GM15510 (cell line): ENCODE data around the gene SLC8A1.

ENCODE experiments used
- POLR2A ChIP-seq: IDR thresholded peaks from 3 replicates; pipeline ENCODE4 v1.6.1; 2011; ENCODE audit warnings: borderline replicate concordance; ENCODE audit not compliant: insufficient read length; ENCODE audit errors: extremely low read depth

The SLC8A1 gene

GRCh38 chr2:40451918-40452605 is at the start of gene SLC8A1:
SLC8A1 (minus strand) TSS chr2:40452090.
- no peak for TF ChIP-seq POLR2A

- TF ChIP-seq POLR2A: no peak
Measured at GRCh38 chr2:40499437-40499836, 47.5 kb upstream of the SLC8A1 start.

DNA sequence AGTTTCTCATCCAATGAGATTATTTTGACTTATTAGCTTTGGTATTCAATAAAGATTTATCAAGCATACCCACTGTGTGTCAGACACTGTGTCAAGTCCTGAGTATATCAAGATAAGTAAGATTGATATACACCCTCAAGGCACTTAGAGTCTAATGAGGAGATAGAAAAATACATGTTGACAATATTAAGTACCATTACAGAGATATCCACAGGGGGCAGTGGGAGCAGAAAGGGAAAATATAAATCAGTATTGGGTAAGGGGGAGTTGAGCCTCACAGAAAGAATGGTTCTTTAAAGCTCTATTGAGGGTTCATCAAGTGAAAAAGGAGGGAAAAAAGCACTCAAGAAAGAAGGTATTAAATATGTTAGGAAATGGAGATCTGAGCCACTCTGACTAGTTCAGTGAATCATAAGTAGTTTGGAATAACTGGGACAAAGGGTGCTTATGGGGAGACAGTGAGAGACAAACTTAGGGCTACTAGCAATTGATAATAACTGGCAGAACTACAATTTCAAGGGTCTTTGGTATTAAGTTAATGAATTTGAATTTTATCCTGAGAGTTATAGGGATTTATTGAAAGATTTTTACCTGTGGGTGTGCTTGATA is 45.5 kb upstream of the SLC8A1 start:
- TF ChIP-seq POLR2A: no peak

DNA sequence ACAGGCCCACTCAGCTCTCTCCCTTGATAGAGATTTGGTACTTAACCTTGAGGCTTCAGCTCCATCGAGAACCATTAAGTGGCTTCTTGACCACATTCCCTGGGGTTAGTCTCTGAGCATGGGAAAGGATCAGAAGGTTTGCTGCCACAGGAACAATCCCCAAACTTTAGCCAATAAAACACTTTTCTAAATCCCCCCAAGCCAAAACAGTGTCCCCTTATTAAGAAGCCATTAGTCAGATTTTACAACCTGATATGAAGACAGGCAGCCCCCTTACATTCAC is 37.7 kb upstream of the SLC8A1 start:
- TF ChIP-seq POLR2A: no peak

GRCh38 chr2:40488927-40489677 is 37.2 kb upstream of the SLC8A1 start:
- no peak for TF ChIP-seq POLR2A

GRCh38 chr2:40488101-40488601 is 36.3 kb upstream of the SLC8A1 start:
- TF ChIP-seq POLR2A: no peak

DNA sequence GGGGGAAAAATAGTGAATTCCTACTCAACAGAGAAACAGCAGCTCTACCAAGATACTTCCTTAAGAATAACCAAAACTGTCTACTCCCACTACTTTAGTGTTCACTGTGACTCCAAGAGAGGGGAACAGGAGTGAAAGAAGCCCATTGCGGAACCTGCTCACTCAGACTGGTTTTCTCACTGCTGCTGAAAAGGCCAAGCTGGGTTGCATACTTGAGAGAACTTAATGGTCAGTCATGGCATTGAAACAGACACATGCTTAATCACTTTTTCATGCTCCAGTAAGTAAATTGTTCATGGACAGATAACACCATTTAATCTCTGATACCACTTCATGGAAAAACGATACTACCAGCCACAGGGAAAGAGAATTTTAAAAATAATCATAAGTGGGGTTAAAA is 35.7 kb upstream of the SLC8A1 start:
- TF ChIP-seq POLR2A: no peak

GRCh38 chr2:40485854-40486253 is 34.0 kb upstream of the SLC8A1 start:
- no peak for TF ChIP-seq POLR2A

- TF ChIP-seq POLR2A: no peak
Measured at GRCh38 chr2:40485318-40485717, 33.4 kb upstream of the SLC8A1 start.

DNA sequence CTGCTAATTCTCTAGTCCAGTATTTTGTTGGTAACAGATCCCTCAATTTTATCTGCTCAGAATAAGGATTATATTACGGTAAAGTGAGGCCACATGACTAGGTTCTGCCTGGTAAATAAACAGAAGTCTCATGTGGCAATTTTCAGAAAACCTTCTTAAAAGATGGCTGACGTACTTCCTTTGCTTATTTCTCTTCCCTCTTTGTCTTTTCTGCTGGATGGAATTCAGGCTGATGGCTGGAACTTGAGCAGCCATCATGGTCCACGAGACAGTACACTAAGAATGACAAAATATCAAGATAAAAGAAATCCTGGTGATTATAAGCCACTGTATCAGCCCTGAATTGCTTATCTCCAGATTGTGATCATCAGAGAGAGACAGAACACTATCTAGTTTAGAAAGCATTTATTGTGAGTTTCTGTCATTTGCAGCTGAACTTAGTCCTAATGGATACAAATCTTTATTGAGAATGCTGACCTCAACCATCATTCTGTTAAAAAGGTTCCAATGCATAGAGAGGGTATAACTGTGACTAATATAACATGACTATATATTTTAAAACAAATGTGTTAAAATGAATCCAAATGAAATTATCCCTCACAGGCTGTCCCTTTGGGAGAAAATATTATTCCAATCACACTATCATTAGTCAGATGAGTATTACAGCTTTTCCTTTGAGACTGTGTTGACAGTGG is 31.8 kb upstream of the SLC8A1 start:
- no peak for TF ChIP-seq POLR2A

DNA sequence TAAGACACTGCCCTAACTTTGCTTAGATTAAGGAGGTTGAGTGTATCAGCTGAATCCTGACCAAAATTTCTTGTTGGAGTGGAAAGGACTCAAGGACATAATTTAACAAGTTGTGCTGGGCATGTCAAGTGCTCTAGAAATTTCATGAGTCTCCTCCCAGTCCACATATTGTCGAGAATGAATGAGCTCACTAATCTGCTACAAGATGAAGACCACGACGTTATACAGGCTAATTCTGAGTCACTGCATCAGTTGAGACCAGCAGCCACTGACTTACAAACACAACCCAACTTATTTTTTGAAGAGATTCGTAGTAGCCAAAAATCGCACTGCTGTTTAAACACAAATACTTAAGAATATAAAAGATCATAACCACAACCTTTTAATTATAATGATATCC is 28.7 kb upstream of the SLC8A1 start:
- no peak for TF ChIP-seq POLR2A

DNA sequence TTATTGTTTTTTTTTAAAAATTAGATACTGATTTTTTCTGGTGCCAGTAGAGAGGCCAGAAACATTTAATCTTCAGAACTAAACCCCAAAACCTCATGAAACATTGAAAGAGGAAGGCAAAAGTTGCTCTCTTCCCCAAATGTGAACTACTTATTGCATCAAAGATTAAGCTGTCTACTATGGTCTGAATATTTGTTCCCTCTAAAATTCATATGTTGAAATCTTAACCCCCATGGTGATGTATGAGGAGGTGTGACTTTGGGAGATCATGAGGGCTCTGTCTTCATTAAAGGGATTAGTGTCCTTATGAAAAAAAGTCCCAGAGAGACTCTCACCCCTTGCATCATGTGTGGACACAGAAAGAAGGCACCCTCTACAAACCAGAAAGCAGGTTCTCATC is 28.2 kb upstream of the SLC8A1 start:
- TF ChIP-seq POLR2A: no peak

DNA sequence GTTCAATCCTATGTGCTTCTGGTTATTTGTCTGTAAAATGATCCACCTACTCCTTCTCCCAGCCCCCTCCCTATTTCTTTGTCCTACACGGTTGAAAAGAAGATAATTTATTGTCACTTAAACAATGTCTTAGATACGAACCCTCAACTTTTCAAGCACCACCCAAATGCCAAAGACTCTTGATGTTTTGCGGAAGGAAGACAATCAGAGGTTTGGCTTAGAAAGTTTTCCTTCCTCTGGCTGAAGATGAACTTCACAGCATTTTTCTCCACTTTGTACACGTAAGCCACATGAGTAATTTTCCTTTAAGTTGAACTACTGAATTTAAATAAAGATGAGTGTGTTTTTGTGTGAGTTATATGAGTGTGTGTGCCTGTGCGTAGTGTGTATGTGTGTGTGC is 25.5 kb upstream of the SLC8A1 start:
- no peak for TF ChIP-seq POLR2A

- no peak for TF ChIP-seq POLR2A
Measured at GRCh38 chr2:40476436-40476835, 24.5 kb upstream of the SLC8A1 start.

DNA sequence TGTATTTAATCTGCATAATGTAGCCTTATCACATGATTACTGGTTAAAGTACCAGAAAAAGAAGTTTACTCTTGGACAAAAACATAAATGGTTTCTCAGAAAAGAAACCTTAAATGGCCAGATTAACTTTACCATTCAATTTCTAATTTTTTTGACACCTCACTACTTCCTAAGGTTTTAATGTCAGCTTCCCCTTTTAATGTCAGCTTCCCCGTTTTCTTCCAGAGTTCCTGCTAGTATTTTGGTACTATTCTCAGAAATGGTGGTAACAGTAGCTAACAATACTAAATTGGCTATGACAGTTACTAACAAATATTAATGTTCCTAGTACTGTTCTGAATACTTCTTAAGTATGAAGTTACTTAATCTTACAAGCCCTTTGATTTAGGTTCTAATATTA is 22.4 kb upstream of the SLC8A1 start:
- no peak for TF ChIP-seq POLR2A
